ENCODE data around the gene GADL1.

GADL1 gene

GRCh38 chr3:30713885-30714503, 180.5 kb downstream of the GADL1 start:
- DNase-seq: no peak

- DNase-seq: no peak
Measured at GRCh38 chr3:30712991-30713390, 181.5 kb downstream of the GADL1 start.

- DNase-seq: no peak
Measured at GRCh38 chr3:30711867-30712266, 182.6 kb downstream of the GADL1 start.

- no peak for DNase-seq
Measured at GRCh38 chr3:30711151-30711550, 183.3 kb downstream of the GADL1 start.

GRCh38 chr3:30710017-30710416, 184.4 kb downstream of the GADL1 start:
- no peak for DNase-seq

- DNase-seq: no peak
Measured at GRCh38 chr3:30708472-30708871, 186.0 kb downstream of the GADL1 start.

- no peak for DNase-seq
Measured at GRCh38 chr3:30707825-30708224, 186.6 kb downstream of the GADL1 start.

- DNase-seq: no peak
Measured at GRCh38 chr3:30704931-30705890, 189.2 kb downstream of the GADL1 start.

GRCh38 chr3:30702828-30703397, 191.5 kb downstream of the GADL1 start:
- DNase-seq: no peak

GRCh38 chr3:30702038-30702827, 192.2 kb downstream of the GADL1 start:
- DNase-seq: no peak

- DNase-seq: no peak
Measured at GRCh38 chr3:30700702-30701321, 193.6 kb downstream of the GADL1 start.

- DNase-seq: no peak
Measured at GRCh38 chr3:30699927-30700326, 194.5 kb downstream of the GADL1 start.

GRCh38 chr3:30698549-30698948, 195.9 kb downstream of the GADL1 start:
- DNase-seq: no peak

- DNase-seq: no peak
Measured at GRCh38 chr3:30696896-30697295, 197.6 kb downstream of the GADL1 start.

GRCh38 chr3:30696403-30696819, 198.1 kb downstream of the GADL1 start:
- DNase-seq: no peak

GRCh38 chr3:30695302-30696061, 199.0 kb downstream of the GADL1 start:
- no peak for DNase-seq

GRCh38 chr3:30694668-30695067, 199.8 kb downstream of the GADL1 start:
- no peak for DNase-seq

GRCh38 chr3:30694148-30694547, 200.3 kb downstream of the GADL1 start:
- DNase-seq: no peak

- DNase-seq: peak; percentile 42
Measured at GRCh38 chr3:30693470-30694120, 200.9 kb downstream of the GADL1 start.

GRCh38 chr3:30692498-30693130, 201.8 kb downstream of the GADL1 start:
- DNase-seq: no peak

GRCh38 chr3:30691944-30692343, 202.5 kb downstream of the GADL1 start:
- DNase-seq: no peak

All from amniotic stem cell (primary cell).